ENCODE data around the gene SCAF1.

The SCAF1 gene

DNA sequence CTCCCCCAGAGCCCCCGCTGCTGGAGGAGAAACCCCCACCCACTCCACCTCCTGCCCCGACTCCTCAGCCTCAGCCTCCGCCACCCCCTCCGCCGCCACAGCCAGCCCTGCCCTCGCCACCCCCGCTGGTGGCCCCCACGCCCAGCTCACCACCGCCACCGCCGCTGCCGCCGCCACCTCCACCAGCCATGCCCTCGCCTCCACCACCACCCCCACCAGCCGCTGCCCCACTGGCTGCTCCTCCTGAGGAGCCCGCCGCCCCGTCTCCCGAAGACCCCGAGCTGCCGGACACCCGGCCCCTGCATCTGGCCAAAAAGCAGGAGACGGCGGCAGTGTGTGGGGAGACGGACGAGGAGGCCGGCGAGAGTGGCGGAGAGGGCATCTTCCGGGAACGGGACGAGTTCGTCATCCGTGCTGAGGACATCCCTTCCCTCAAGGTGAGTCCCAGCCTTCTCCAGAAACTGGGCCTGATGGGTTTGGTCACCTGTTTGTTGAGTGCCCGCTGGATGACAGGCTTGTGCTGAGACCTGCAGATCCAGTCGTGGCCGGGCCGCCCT, 40.4 kb upstream of the SCAF1 start:
- TF ChIP-seq, protein P1, sequence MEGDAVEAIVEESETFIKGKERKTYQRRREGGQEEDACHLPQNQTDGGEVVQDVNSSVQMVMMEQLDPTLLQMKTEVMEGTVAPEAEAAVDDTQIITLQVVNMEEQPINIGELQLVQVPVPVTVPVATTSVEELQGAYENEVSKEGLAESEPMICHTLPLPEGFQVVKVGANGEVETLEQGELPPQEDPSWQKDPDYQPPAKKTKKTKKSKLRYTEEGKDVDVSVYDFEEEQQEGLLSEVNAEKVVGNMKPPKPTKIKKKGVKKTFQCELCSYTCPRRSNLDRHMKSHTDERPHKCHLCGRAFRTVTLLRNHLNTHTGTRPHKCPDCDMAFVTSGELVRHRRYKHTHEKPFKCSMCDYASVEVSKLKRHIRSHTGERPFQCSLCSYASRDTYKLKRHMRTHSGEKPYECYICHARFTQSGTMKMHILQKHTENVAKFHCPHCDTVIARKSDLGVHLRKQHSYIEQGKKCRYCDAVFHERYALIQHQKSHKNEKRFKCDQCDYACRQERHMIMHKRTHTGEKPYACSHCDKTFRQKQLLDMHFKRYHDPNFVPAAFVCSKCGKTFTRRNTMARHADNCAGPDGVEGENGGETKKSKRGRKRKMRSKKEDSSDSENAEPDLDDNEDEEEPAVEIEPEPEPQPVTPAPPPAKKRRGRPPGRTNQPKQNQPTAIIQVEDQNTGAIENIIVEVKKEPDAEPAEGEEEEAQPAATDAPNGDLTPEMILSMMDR (IDR thresholded peaks at IDR 0.05; ENCODE audit: borderline replicate concordance, control extremely low read depth, extremely low read depth, insufficient read depth, missing control alignments) = no peak
- in situ Hi-C loops (cut with MboI; ENCODE audit: low sequenced_read_pairs, unreplicated experiment) = no loop called here
- no peak for DNase-seq (ENCODE audit: low spot score)

DNA sequence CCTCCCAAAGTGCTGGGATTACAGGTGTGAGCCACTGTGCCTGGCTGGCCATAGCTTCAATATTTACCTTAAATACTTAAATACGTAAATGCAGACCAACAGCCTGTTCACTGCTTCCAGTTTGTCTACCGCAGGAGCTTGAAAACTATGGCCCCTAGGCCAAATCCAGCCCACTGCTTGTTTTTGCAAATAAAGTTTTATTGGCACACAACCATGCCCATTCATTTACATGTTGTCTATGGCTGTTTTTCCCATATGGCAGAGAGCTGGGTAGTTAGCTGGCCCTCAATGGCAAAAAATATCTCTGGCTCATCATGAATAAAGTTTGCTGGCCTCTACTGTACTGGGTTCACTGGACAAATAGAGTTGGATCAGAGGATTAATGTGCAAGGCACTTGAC, 39.2 kb upstream of the SCAF1 start:
- TF ChIP-seq, protein P1 (IDR thresholded peaks at IDR 0.05; ENCODE audit: borderline replicate concordance, control extremely low read depth, extremely low read depth, insufficient read depth, missing control alignments) = no peak
- no peak for DNase-seq (ENCODE audit: low spot score)
- in situ Hi-C loops (cut with MboI; ENCODE audit: low sequenced_read_pairs, unreplicated experiment) = no loop called here

DNA sequence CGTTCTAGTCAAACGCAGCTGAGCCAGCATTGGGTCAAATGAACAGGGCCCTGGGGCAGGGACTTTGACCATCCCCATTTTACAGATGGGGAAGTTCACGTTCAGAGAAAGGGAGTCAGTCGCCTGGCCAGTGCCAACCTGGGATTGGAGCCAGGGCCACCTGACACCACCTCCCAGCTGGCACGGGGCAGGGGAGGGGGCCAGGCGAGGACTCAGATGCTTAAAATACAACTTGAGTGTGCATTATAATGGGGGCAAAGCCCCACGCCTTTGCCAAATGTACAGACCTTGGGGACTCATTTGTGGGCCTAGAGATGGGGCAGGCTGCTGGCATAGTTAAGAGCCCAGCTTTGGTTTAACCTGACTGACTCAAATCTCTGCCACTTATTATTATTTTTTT, 36.4 kb upstream of the SCAF1 start:
- TF ChIP-seq, protein P1 (IDR thresholded peaks at IDR 0.05; ENCODE audit: borderline replicate concordance, control extremely low read depth, extremely low read depth, insufficient read depth, missing control alignments) = no peak
- no peak for DNase-seq (ENCODE audit: low spot score)
- in situ Hi-C loops (cut with MboI; ENCODE audit: low sequenced_read_pairs, unreplicated experiment) = no loop called here

DNA sequence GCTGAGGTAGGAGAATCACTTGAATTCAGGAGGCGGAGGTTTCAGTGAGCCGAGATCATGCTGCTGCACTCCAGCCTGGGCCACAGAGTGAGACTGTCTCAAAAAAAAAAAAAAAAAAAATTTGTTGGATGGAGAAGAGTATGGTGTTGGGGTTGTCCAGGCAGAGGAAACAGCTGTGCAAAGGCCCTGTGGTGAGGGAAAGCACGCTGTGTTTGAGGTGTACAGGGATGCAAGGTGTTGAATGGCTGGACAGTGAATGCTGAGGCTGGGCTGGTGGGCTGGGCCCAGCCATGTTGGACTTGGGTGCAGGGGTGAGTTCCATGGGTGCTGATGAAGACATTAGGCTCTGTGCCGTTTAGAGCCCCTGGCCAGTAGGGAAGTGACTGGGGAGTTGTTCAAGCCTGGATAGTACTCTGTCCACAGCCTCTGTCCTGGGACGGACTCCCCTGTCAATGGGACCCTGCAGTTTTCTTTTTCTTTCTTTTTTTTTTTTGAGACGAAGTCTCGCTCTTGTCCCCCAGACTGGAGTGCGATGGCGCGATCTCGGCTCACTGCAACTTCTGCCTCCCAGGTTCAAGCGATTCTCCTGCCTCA, 32.4 kb upstream of the SCAF1 start:
- in situ Hi-C loops (cut with MboI; ENCODE audit: low sequenced_read_pairs, unreplicated experiment) = no loop called here
- TF ChIP-seq, protein P1 (IDR thresholded peaks at IDR 0.05; ENCODE audit: borderline replicate concordance, control extremely low read depth, extremely low read depth, insufficient read depth, missing control alignments) = no peak
- DNase-seq (ENCODE audit: low spot score) = no peak

DNA sequence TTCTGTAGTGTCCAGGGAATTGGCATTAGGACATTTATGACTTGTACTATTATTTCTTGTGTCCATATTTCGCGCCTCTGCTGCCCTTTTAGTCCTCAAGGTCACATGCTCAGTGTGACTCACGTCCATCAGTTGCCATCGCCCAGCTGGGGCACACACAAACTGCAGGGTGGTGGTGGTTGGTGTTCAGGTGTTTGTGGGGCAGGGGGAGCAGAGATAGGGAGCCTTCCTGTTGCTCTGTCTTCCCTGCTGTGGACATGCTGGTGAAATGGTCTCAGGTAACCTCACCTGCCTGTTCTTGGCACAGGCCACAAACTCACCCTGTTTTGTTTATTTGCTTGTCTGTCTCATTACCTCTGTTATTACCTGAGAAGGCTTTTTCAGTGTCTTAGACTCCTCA, 28.6 kb upstream of the SCAF1 start:
- no peak for DNase-seq (ENCODE audit: low spot score)
- TF ChIP-seq, protein P1 (IDR thresholded peaks at IDR 0.05; ENCODE audit: borderline replicate concordance, control extremely low read depth, extremely low read depth, insufficient read depth, missing control alignments) = no peak
- in situ Hi-C loops (cut with MboI; ENCODE audit: low sequenced_read_pairs, unreplicated experiment) = no loop called here

DNA sequence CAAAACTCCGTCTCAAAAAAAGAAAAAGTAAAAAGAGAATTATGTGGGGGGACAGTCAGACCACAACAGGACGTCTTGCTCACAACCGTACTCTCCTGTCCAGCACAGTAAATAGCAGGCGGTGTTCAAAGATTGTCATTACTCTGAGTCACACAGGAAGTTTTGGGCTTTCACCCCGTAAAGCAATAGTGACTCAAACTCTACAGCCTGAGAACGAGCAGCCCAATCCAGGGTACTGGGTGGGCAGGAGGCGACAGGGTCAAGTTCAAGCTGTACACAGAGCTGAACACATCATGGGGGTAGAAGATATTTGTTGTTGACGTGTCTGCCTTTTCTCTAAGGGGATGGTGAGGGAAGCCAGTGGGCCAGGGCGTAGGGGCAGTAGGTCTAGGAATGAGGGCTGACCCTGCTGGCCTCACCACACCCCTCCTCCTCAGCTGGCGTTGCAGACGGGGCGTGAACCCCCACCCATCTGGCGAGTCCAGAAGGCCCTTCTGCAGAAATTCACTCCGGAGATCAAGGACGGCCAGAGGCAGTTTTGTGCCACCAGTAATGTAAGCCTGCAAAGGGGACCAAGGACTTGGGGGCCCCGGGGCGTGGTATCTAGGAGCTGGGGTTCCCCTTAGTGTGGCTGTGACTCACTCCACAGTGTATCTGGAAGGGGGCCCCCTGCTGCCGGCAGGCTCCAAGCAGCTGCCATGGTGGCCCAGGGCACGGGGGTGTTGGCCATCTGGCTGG, 27.7 kb upstream of the SCAF1 start:
- in situ Hi-C loops (cut with MboI; ENCODE audit: low sequenced_read_pairs, unreplicated experiment) = no loop called here
- TF ChIP-seq, protein P1 (IDR thresholded peaks at IDR 0.05; ENCODE audit: borderline replicate concordance, control extremely low read depth, extremely low read depth, insufficient read depth, missing control alignments) = no peak

More for the DNA sequence above, 27.7 kb upstream of the SCAF1 start:
- DNase-seq (ENCODE audit: low spot score) = no peak

All from GM13976 (cell line).